A673 (cell line): ENCODE results near the gene GAL3ST2. TPM values are rescaled to one million over a fixed set of nuclear protein-coding genes. Genes with fewer than 3 reads are reported as not detected.

Experiments
- BruUV-seq: library from RNA; stranded (reverse); fragments of 400-500 nt; replicated peaks from 2 replicates; lab custom pipeline; 2021; lab: Mats Ljungman, UMichigan
- CTCF ChIA-PET: fragments of 300-600 bp; sonication (Branson Sonifier 250); formaldehyde crosslinking; loops from one replicate; lab custom pipeline; 2022; ENCODE audit warnings: antibody characterized with exemption; lab: Charles Lee
- POLR2A ChIA-PET: fragments of 300-600 bp; sonication (Branson Sonifier 250); formaldehyde crosslinking; loops from one replicate; lab custom pipeline; 2022; ENCODE audit warnings: antibody characterized with exemption; ENCODE audit not compliant: low non-redundant PET; lab: Charles Lee
- DNase-seq: peaks from one replicate; pipeline ENCODE4 v3.0.0-alpha.2; 2015; ENCODE audit warnings: low spot score
- H3K27ac ChIP-seq: fragments of 200-600 bp; sonication (generic); 2 replicates; pipeline ENCODE4 v1.5.1; 2016; ENCODE audit warnings: mixed run types, low read depth, mild to moderate bottlenecking, mixed read lengths, antibody characterized with exemption, low read length; ENCODE audit not compliant: poor library complexity, severe bottlenecking
- H3K27me3 ChIP-seq: fragments of 200-600 bp; sonication (generic); replicated peaks from 2 replicates; pipeline ENCODE4 v1.6.1; 2017; ENCODE audit warnings: mixed run types, low read depth, mild to moderate bottlenecking, mixed read lengths, antibody characterized with exemption, low read length; ENCODE audit not compliant: insufficient read depth, poor library complexity
- H3K36me3 ChIP-seq: fragments of 200-600 bp; sonication (generic); 2 replicates; pipeline ENCODE4 v1.6.1; 2016; ENCODE audit warnings: mixed run types, mild to moderate bottlenecking, mixed read lengths, antibody characterized with exemption, low read length; ENCODE audit not compliant: insufficient read depth, poor library complexity, severe bottlenecking
- H3K4me1 ChIP-seq: fragments of 200-600 bp; sonication (generic); 2 replicates; pipeline ENCODE4 v1.6.1; 2017; ENCODE audit warnings: mixed run types, mild to moderate bottlenecking, mixed read lengths, antibody characterized with exemption, low read length; ENCODE audit not compliant: insufficient read depth, poor library complexity, severe bottlenecking
- H3K4me3 ChIP-seq: fragments of 200-600 bp; sonication (generic); 2 replicates; pipeline ENCODE4 v1.5.1; 2016; ENCODE audit warnings: low read depth, mixed run types, mild to moderate bottlenecking, mixed read lengths, low read length; ENCODE audit not compliant: poor library complexity, severe bottlenecking
- H3K9me3 ChIP-seq: fragments of 200-600 bp; sonication (generic); 2 replicates; pipeline ENCODE4 v1.6.1; 2016; ENCODE audit warnings: mixed run types, low read depth, mild to moderate bottlenecking, mixed read lengths, antibody characterized with exemption, low read length; ENCODE audit not compliant: poor library complexity, severe bottlenecking
- EZH2 ChIP-seq: fragments of 200-600 bp; sonication (generic); IDR thresholded peaks from 2 replicates; pipeline ENCODE4 v1.6.1; 2017; ENCODE audit warnings: borderline replicate concordance, low read depth, mild to moderate bottlenecking, mixed read lengths, antibody characterized with exemption, low read length; ENCODE audit not compliant: poor library complexity, severe bottlenecking
- intact Hi-C: fragments of 100-400 bp; cut with micrococcal nuclease; formaldehyde crosslinking; loops from one replicate; pipeline ENCODE4 v1.10.0; 2022; ENCODE audit not compliant: unreplicated experiment
- total RNA-seq: library from RNA; stranded (reverse); gene quantifications from 2 replicates; pipeline ENCODE4 v1.2.3, GENCODE V29; 2021
- TF ChIP-seq, protein P1 (sequence below): fragments of 300-800, 200-600 bp; sonication (generic); conservative IDR thresholded peaks from 2 replicates; pipeline ENCODE4 v1.5.1; 2017; ENCODE audit warnings: low read depth, mild to moderate bottlenecking, antibody characterized with exemption, low read length, moderate library complexity, mixed read lengths

Gene GAL3ST2
- total RNA-seq, 1 experiment from 2014 or later = 5.0 TPM

DNA sequence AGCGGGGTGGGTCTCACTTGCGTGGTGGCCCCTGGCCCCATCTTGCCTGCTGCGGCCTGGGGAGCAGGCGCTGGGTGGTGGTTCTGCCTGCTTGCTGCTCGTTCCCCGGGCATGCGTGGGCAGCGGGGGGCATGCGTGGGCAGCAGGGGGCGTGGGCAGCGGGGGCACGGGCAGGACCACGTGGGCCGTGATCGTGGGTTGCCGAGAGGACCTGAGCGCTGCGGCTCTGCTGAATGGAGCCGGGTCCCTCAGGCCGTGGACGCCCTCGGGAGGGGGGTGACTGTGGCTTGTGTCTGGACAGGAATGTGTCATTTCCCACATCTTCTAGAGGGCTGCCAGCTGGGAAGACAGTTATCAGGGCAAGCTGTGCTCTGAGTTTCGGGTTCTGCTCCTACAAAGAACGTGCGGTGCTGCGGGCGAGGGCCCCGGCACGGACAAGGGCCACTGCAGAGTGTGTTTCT, 8.3 kb upstream of the GAL3ST2 start:
- H3K4me3 ChIP-seq = no peak overlapping the region
- peak overlapping the region; percentile 40 for H3K27ac ChIP-seq
- H3K36me3 ChIP-seq = no peaks in the 10 kb centered on the region
- no peaks in the 10 kb centered on the region for H3K27me3 ChIP-seq
- no TSS peak for BruUV-seq
- intact Hi-C loops = no loop called here
- no peak for DNase-seq
- CTCF ChIA-PET = no interaction called here
- POLR2A ChIA-PET = no interaction called here
- TF ChIP-seq, protein P1, sequence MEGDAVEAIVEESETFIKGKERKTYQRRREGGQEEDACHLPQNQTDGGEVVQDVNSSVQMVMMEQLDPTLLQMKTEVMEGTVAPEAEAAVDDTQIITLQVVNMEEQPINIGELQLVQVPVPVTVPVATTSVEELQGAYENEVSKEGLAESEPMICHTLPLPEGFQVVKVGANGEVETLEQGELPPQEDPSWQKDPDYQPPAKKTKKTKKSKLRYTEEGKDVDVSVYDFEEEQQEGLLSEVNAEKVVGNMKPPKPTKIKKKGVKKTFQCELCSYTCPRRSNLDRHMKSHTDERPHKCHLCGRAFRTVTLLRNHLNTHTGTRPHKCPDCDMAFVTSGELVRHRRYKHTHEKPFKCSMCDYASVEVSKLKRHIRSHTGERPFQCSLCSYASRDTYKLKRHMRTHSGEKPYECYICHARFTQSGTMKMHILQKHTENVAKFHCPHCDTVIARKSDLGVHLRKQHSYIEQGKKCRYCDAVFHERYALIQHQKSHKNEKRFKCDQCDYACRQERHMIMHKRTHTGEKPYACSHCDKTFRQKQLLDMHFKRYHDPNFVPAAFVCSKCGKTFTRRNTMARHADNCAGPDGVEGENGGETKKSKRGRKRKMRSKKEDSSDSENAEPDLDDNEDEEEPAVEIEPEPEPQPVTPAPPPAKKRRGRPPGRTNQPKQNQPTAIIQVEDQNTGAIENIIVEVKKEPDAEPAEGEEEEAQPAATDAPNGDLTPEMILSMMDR = no peak
- TF ChIP-seq EZH2 = no peak
- H3K9me3 ChIP-seq = no peaks in the 10 kb centered on the region
- H3K4me1 ChIP-seq = peaks cover 27% of the 10 kb centered on the region

DNA sequence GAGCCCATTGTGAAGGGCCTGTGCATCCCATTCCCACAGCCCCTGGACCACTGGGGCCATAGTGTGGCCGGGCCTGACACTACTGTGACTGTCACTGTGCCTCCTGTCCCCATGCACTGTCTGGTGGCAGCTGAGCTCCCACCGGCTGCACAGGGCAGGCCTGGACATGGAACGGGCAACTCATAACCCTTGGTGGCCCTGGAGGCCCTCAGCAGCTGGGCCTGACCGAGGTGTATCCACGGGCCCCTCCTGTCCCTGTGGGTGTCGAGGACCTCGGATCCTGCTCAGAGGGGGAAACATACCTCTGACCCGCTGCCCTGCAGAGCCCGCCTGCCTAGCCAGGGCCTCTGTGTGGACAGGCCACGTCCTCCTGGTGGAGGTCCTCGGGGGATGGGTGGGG, 7.8 kb upstream of the GAL3ST2 start:
- Histone ChIP-seq H3K27me3 (no peaks in the 10 kb centered on the region), H3K4me3 (no peak overlapping the region), H3K9me3 (no peaks in the 10 kb centered on the region), H3K4me1 (peaks cover 33% of the 10 kb centered on the region), H3K27ac (peak overlapping the region; percentile 40), H3K36me3 (no peaks in the 10 kb centered on the region)
- ChIA-PET POLR2A (no interaction called here), CTCF (no interaction called here)
- DNase-seq = no peak
- intact Hi-C loops = no loop called here
- TF ChIP-seq EZH2 = no peak
- TF ChIP-seq, protein P1 = no peak
- BruUV-seq = no TSS peak

DNA sequence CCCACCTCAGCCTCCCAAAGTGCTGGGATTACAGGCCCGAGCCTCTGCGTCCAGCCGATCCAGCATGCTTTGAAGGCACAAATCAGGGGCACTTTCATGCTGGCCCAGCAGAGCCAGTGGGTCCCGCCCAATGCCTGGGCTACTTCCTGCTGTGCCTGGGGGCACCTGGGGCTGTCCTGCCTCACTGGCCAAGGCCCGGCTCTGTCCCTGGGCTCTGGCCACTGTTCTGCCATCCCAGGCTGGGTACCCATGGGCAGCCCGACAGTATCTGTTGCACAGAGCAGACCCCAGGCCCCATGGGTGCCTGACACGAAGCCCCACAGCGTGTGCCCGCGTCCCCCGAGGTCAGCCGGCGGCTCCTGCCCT, 6.8 kb upstream of the GAL3ST2 start:
- no peak overlapping the region for H3K4me3 ChIP-seq
- POLR2A ChIA-PET = no interaction called here
- H3K36me3 ChIP-seq = no peaks in the 10 kb centered on the region
- H3K27ac ChIP-seq = peak overlapping the region; percentile 90
- no peaks in the 10 kb centered on the region for H3K27me3 ChIP-seq
- peaks cover 42% of the 10 kb centered on the region for H3K4me1 ChIP-seq
- no peaks in the 10 kb centered on the region for H3K9me3 ChIP-seq
- DNase-seq = no peak
- no TSS peak for BruUV-seq
- CTCF ChIA-PET = no interaction called here
- TF ChIP-seq, protein P1 = no peak
- TF ChIP-seq EZH2 = no peak
- intact Hi-C loops = no loop called here
